Erythroblast (primary cell): ENCODE data around the gene TUG1.

ENCODE experiments used
- GATA1 ChIP-seq: IDR thresholded peaks from 2 replicates; pipeline ENCODE4 v1.6.1; 2011; ENCODE audit warnings: low read depth, mild to moderate bottlenecking, control low read depth, low read length, moderate library complexity
- POLR2A ChIP-seq: IDR thresholded peaks from 2 replicates; pipeline ENCODE4 v1.6.1; 2011; ENCODE audit warnings: mild to moderate bottlenecking, low read length

GRCh38 chr22:30968924-30969531 is at the start of gene TUG1:
- no peak for TF ChIP-seq GATA1
- peak; percentile 76 for TF ChIP-seq POLR2A
